GM12878 (cell line): Measurements from ENCODE around the gene CCR2.

Experiments
- EP300 ChIP-seq, 2 experiments: fragments of 150-350 bp in 1 of 2; IDR thresholded peaks; 2 replicates each; pipeline ENCODE4 v1.6.1; 2011 to 2012; ENCODE audit warnings: low read depth in 2 of 2, low read length in 2 of 2, borderline replicate concordance in 1 of 2, improper control_type of control experiment in 1 of 2, inconsistent platforms in 1 of 2; ENCODE audit not compliant: control insufficient read depth in 1 of 2
- EZH2 ChIP-seq: IDR thresholded peaks from 2 replicates; pipeline ENCODE4 v1.6.1; 2012; ENCODE audit warnings: low read depth, mild to moderate bottlenecking, control low read depth, inconsistent platforms, low read length, borderline replicate concordance; ENCODE audit not compliant: control insufficient read depth
- MXI1 ChIP-seq: fragments of 150-350 bp; IDR thresholded peaks from 2 replicates; pipeline ENCODE4 v1.6.1; 2011; ENCODE audit warnings: low read depth, mild to moderate bottlenecking, inconsistent platforms, low read length, improper control_type of control experiment
- RAD21 ChIP-seq: IDR thresholded peaks from 2 replicates; pipeline ENCODE4 v1.6.1; 2011; ENCODE audit warnings: mild to moderate bottlenecking, low read depth, low read length, moderate library complexity; ENCODE audit not compliant: insufficient read depth

- TF ChIP-seq RAD21 (no peak), MXI1 (no peak), EP300 (IDR thresholded peaks at IDR 0.05; ENCODE audit: borderline replicate concordance in 1 of 2, control insufficient read depth in 1 of 2, low read depth in 2 of 2, low read length in 2 of 2) (no peak), EZH2 (no peak)
Observed at GRCh38 chr3:46395210-46395661, 41.3 kb downstream of the CCR2 start.
